GM21529 (cell line): Measurements from ENCODE around the gene RP9.

ENCODE experiments used
- ATAC-seq: cut with Tn5 transposase; IDR thresholded peaks from one replicate; pipeline ENCODE4 v1.9.1; 2021; ENCODE audit not compliant: unreplicated experiment

The RP9 gene

GRCh38 chr7:33109005-33109757 is at the start of gene RP9:
Gene RP9 (minus strand): TSS chr7:33109404. CDS start chr7:33109372, 32 bp downstream.
- peak; percentile 85 for ATAC-seq

- no peak for ATAC-seq
Measured at GRCh38 chr7:33157781-33158180, 48.6 kb upstream of the RP9 start.

GRCh38 chr7:33157311-33157710 is 48.1 kb upstream of the RP9 start:
- no peak for ATAC-seq

GRCh38 chr7:33156441-33156840 is 47.2 kb upstream of the RP9 start:
- no peak for ATAC-seq

- no peak for ATAC-seq
Measured at GRCh38 chr7:33155811-33156210, 46.6 kb upstream of the RP9 start.

GRCh38 chr7:33152087-33152486 is 42.9 kb upstream of the RP9 start:
- ATAC-seq = no peak

GRCh38 chr7:33145156-33145555 is 36.0 kb upstream of the RP9 start:
- no peak for ATAC-seq

- no peak for ATAC-seq
Measured at GRCh38 chr7:33143996-33144718, 35.0 kb upstream of the RP9 start.

GRCh38 chr7:33142585-33142984 is 33.4 kb upstream of the RP9 start:
- no peak for ATAC-seq

GRCh38 chr7:33137103-33137502 is 27.9 kb upstream of the RP9 start:
- no peak for ATAC-seq

- ATAC-seq = no peak
Measured at GRCh38 chr7:33130184-33130583, 21.0 kb upstream of the RP9 start.

- no peak for ATAC-seq
Measured at GRCh38 chr7:33129806-33130153, 20.6 kb upstream of the RP9 start.

GRCh38 chr7:33128990-33129805 is 20.0 kb upstream of the RP9 start, which contains the start of gene BBS9:
Gene BBS9 (plus strand): TSS chr7:33129564. CDS start chr7:33146253, 16,689 bp downstream.
- peak; percentile 100 for ATAC-seq

GRCh38 chr7:33128631-33128989 is 19.4 kb upstream of the RP9 start:
- no peak for ATAC-seq

- ATAC-seq = no peak
Measured at GRCh38 chr7:33127085-33127484, 17.9 kb upstream of the RP9 start.

- no peak for ATAC-seq
Measured at GRCh38 chr7:33118383-33118782, 9.2 kb upstream of the RP9 start.

GRCh38 chr7:33114976-33115375 is 5.8 kb upstream of the RP9 start:
- ATAC-seq = no peak

GRCh38 chr7:33111614-33112013 is 2.4 kb upstream of the RP9 start:
- no peak for ATAC-seq

GRCh38 chr7:33109758-33110238 is 594 bp upstream of the RP9 start:
- ATAC-seq = no peak

- peak; percentile 13 for ATAC-seq
Measured at GRCh38 chr7:33108554-33109004, 625 bp downstream of the RP9 start.
